ENCODE measurements around the gene STX5.

Gene STX5

GRCh38 chr11:62778441-62778840, 53.4 kb downstream of the STX5 start:
- Histone ChIP-seq H3K4me3 (ENCODE audit: low read depth, low read length) (no peak overlapping the region), H3K36me3 (replicated peaks) (peaks cover 9% of the 10 kb centered on the region), H3K27me3 (replicated peaks) (no peaks in the 10 kb centered on the region), H3K27ac (no peak overlapping the region)
- DNase-seq, result no peak
- in situ Hi-C loops (cut with HindIII; ENCODE audit: low pct_ligation_motif_present, low sequenced_read_pairs), result no loop called here
- TF ChIP-seq CTCF (IDR thresholded peaks at IDR 0.05; ENCODE audit: low read depth, low read length, missing control alignments), result no peak

GRCh38 chr11:62777389-62777788, 54.5 kb downstream of the STX5 start:
- Histone ChIP-seq H3K4me3 (ENCODE audit: low read depth, low read length) (no peak overlapping the region), H3K27me3 (replicated peaks) (no peaks in the 10 kb centered on the region), H3K36me3 (replicated peaks) (peaks cover 9% of the 10 kb centered on the region), H3K27ac (no peak overlapping the region)
- DNase-seq, result no peak
- no peak for TF ChIP-seq CTCF (IDR thresholded peaks at IDR 0.05; ENCODE audit: low read depth, low read length, missing control alignments)
- in situ Hi-C loops (cut with HindIII; ENCODE audit: low pct_ligation_motif_present, low sequenced_read_pairs), result no loop called here

GRCh38 chr11:62775646-62776045, 56.2 kb downstream of the STX5 start:
- Histone ChIP-seq H3K27me3 (replicated peaks) (no peaks in the 10 kb centered on the region), H3K4me3 (ENCODE audit: low read depth, low read length) (no peak overlapping the region), H3K36me3 (replicated peaks) (peaks cover 9% of the 10 kb centered on the region), H3K27ac (no peak overlapping the region)
- in situ Hi-C loops (cut with HindIII; ENCODE audit: low pct_ligation_motif_present, low sequenced_read_pairs), result no loop called here
- no peak for DNase-seq
- TF ChIP-seq CTCF (IDR thresholded peaks at IDR 0.05; ENCODE audit: low read depth, low read length, missing control alignments), result no peak

GRCh38 chr11:62774407-62774806, 57.4 kb downstream of the STX5 start:
- DNase-seq, result no peak
- in situ Hi-C loops (cut with HindIII; ENCODE audit: low pct_ligation_motif_present, low sequenced_read_pairs), result no loop called here
- TF ChIP-seq CTCF (IDR thresholded peaks at IDR 0.05; ENCODE audit: low read depth, low read length, missing control alignments), result no peak
- Histone ChIP-seq H3K27ac (no peak overlapping the region), H3K4me3 (ENCODE audit: low read depth, low read length) (no peak overlapping the region), H3K27me3 (replicated peaks) (no peaks in the 10 kb centered on the region), H3K36me3 (replicated peaks) (peaks cover 9% of the 10 kb centered on the region)

GRCh38 chr11:62771144-62772021, 60.5 kb downstream of the STX5 start, which contains the start of gene TAF6L:
TAF6L (plus strand) TSS chr11:62771396; CDS start chr11:62775784, 4,388 bp downstream.
- no peak for TF ChIP-seq CTCF (IDR thresholded peaks at IDR 0.05; ENCODE audit: low read depth, low read length, missing control alignments)
- peak within 1 kb of the TSS; percentile 93 for H3K27ac ChIP-seq
- H3K36me3 ChIP-seq (replicated peaks), result peaks cover 13% of the 10 kb centered on the region
- in situ Hi-C loops (cut with HindIII; ENCODE audit: low pct_ligation_motif_present, low sequenced_read_pairs), result no loop called here
- H3K27me3 ChIP-seq (replicated peaks), result no peaks in the 10 kb centered on the region
- DNase-seq, result peak; percentile 97
- H3K4me3 ChIP-seq (ENCODE audit: low read depth, low read length), result peak within 1 kb of the TSS; percentile 75

Measured in brain microvascular endothelial cell (primary cell).